Measurements from ENCODE around the gene MIF. TPM values are rescaled to one million over a fixed set of nuclear protein-coding genes. Genes with fewer than 3 reads are reported as not detected.

MIF gene
- total RNA-seq, 1 donor from 2014 or later: 308 TPM

GRCh38 chr22:23893121-23893944 lies 850 bp upstream of the MIF start:
- Mint-ChIP-seq H3K27ac (peak overlapping the region; percentile 96), H3K27me3 (no peaks in the 10 kb centered on the region), H3K4me1 (peaks cover 25% of the 10 kb centered on the region), H3K36me3 (ENCODE audit: low read depth) (peaks cover 35% of the 10 kb centered on the region), H3K4me3 (peak overlapping the region; percentile 96), H3K9me3 (no peaks in the 10 kb centered on the region)
- TF ChIP-seq CTCF (IDR thresholded peaks at IDR 0.05): no peak
- no peak for DNase-seq
- ChIA-PET POLR2A (interaction anchor here (0.7 to 2.7 kb wide), 25 partner anchors 8 to 541 kb away, joined by 3 to 84 read pairs (median 4); partner anchors contain the start of genes CABIN1, DERL3, SLC2A11 and ZNF70), CTCF (interaction anchor here (0.8 to 2.0 kb wide), 7 partner anchors 20 to 541 kb away, joined by 3 to 8 read pairs (median 4); partner anchors contain the start of gene SLC2A11)
- intact Hi-C loops (cut with micrococcal nuclease): loop anchor here (5.0 kb wide), 2 partner anchors 36 to 119 kb away; partner anchors contain the start of genes CABIN1 and SLC2A11
- ATAC-seq (ENCODE audit: low read depth): no peak

GRCh38 chr22:23894710-23895598 lies 771 bp downstream of the MIF start:
- ATAC-seq (ENCODE audit: low read depth) (peak; percentile 43), DNase-seq (peak; percentile 57)
- intact Hi-C loops (cut with micrococcal nuclease): loop anchor here (1.0 to 5.0 kb wide), 7 partner anchors 19 to 143 kb away; partner anchors contain the start of genes CABIN1, DERL3 and SLC2A11
- peak; percentile 37 for TF ChIP-seq CTCF (IDR thresholded peaks at IDR 0.05)
- Mint-ChIP-seq H3K27me3 (no peaks in the 10 kb centered on the region), H3K4me1 (peaks cover 25% of the 10 kb centered on the region), H3K36me3 (ENCODE audit: low read depth) (peaks cover 47% of the 10 kb centered on the region), H3K9me3 (no peaks in the 10 kb centered on the region), H3K27ac (peak overlapping the region; percentile 96), H3K4me3 (peak overlapping the region; percentile 96)
- CTCF ChIA-PET: interaction anchor here (0.6 to 2.0 kb wide), 8 partner anchors 8 to 124 kb away, joined by 3 to 8 read pairs (median 4); partner anchors contain the start of gene SLC2A11
- POLR2A ChIA-PET: interaction anchor here (0.5 to 2.7 kb wide), 27 partner anchors 8 to 845 kb away, joined by 3 to 84 read pairs (median 4); partner anchors contain the start of genes CABIN1, DERL3, SLC2A11 and VPREB3

- ATAC-seq (ENCODE audit: low read depth): no peak
- Mint-ChIP-seq H3K4me1 (peaks cover 25% of the 10 kb centered on the region), H3K4me3 (peak overlapping the region; percentile 96), H3K27me3 (no peaks in the 10 kb centered on the region), H3K27ac (peak overlapping the region; percentile 74), H3K36me3 (ENCODE audit: low read depth) (peaks cover 52% of the 10 kb centered on the region), H3K9me3 (no peaks in the 10 kb centered on the region)
- intact Hi-C loops (cut with micrococcal nuclease): loop anchor here (1.0 to 2.0 kb wide), 2 partner anchors 57 to 143 kb away; partner anchors contain the start of gene DERL3
- no peak for TF ChIP-seq CTCF (IDR thresholded peaks at IDR 0.05)
- no peak for DNase-seq
- ChIA-PET CTCF (no interaction called here), POLR2A (interaction anchor here (0.6 to 1.1 kb wide), 2 partner anchors 17 to 147 kb away, joined by 3 to 7 read pairs; no protein-coding TSS in a partner anchor)
These were observed 1.5 kb downstream of the MIF start for GRCh38 chr22:23895599-23896144.

GRCh38 chr22:23896166-23896522 lies 2.0 kb downstream of the MIF start:
- no peak for ATAC-seq (ENCODE audit: low read depth)
- Mint-ChIP-seq H3K27me3 (no peaks in the 10 kb centered on the region), H3K4me1 (peaks cover 25% of the 10 kb centered on the region), H3K27ac (no peak overlapping the region), H3K9me3 (no peaks in the 10 kb centered on the region), H3K36me3 (ENCODE audit: low read depth) (peaks cover 55% of the 10 kb centered on the region), H3K4me3 (peak overlapping the region; percentile 96)
- TF ChIP-seq CTCF (IDR thresholded peaks at IDR 0.05): no peak
- DNase-seq: no peak
- intact Hi-C loops (cut with micrococcal nuclease): no loop called here
- CTCF ChIA-PET: no interaction called here
- POLR2A ChIA-PET: interaction anchor here (0.6 to 1.1 kb wide), 3 partner anchors 14 to 148 kb away, joined by 3 to 7 read pairs (median 3); no protein-coding TSS in a partner anchor
